Measurements from ENCODE around the gene CFTR.
"Not testable (repeated sequence)": the region's sequence is repeated elsewhere in the genome, so short reads cannot be mapped to it uniquely, and the experiment has no call there.

CFTR gene

DNA sequence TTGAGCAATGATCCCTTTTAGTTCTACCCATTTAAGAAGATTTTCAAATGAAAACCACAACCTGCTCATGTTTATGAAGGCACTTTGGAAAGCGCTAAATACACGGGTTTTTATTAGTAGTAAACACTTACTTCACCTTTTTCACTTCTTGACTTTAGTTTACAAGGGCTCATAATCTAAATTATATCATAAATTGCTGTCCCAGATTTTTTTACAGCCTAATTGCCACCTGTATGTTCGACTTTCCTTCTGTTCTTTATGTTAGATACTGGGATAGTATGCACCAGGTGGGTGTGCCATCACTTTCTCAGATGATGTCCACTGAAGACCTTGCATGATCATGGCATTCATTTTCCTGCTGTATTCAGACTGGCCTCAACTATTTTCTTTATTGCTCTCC is 22.5 kb downstream of the CFTR start:
- DNase-seq: no peak

DNA sequence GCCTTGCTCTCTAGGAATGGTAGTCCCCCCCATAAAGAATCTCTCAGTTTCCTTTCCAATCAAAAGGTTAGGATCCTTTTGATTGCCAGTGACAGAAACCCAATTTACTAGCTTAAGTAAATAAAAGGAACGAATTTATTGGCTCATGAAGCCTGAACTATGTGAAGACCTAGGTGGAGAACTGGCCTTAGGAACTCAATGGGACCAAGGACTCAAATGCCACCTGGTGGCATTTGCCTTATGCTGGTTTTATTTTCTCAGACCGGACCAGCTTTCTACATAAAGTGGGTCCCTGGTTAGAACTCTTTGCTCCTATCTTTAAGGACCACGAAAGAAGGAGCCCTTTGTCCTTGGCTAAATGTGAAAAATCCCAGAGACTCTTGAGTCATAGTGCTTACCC is 25.4 kb downstream of the CFTR start:
- no peak for DNase-seq

DNA sequence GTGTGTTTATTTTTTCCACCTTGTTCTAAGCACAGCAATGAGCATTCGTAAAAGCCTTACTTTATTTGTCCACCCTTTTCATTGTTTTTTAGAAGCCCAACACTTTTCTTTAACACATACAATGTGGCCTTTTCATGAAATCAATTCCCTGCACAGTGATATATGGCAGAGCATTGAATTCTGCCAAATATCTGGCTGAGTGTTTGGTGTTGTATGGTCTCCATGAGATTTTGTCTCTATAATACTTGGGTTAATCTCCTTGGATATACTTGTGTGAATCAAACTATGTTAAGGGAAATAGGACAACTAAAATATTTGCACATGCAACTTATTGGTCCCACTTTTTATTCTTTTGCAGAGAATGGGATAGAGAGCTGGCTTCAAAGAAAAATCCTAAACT is 28.9 kb downstream of the CFTR start:
- DNase-seq: no peak

DNA sequence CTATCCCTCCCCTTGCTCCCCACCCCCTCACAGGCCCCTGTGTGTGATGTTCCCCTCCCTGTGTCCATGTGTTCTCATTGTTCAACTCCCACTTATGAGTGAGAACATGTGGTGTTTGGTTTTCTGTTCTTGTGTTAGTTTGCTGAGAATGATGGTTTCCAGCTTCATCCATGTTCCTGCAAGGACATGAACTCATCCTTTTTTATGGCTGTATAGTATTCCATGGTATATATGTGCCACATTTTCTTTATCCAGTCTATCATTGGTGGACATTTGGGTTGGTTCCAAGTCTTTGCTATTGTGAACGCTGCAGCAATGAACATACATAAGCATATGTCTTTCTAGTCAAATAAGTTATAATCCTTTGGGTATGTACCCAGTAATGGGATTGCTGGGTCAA is 37.4 kb downstream of the CFTR start:
- not testable (repeated sequence) for DNase-seq

DNA sequence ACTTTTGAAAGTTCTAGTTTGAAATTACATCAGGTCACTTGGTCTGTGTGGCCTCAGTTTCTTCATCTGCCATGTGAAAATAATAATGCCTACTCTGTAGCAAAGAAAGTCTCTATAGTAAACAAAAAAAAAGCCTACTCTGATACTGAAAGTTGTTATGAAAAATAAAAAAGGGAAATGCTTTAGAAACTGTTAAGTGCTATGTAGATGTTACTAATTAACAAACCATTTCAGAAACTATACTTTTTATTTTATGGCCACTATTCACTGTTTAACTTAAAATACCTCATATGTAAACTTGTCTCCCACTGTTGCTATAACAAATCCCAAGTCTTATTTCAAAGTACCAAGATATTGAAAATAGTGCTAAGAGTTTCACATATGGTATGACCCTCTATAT is 50.6 kb downstream of the CFTR start:
- no peak for DNase-seq

DNA sequence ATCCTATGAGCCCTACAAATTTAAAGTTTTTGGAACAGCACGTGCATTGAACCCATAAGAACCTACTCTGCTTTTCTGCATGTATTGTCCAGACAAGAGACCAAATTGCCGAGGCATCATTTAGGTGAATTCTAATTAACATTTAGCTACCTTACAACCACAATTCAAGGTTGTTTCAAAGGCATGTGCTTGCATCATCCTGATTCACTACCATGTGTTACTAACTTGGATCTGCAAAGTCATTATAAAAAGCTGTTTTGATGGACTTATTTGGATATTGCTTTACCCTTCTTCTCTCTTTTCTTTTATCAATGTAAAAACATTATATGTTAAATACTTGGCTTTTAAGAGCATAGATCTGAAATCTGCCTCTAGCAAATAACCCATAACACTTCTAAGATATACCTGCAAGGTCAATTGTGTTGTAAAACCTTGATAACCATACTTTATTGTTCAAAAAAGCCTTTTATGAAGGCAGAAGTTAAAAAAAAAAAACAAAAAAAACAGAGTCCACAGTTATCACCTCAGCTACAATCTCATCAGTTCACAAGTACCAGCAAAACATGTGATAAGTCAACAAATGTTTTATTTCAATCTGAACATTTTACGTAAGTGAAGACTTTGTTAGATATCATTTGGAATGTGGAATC is 51.9 kb downstream of the CFTR start:
- DNase-seq: no peak

DNA sequence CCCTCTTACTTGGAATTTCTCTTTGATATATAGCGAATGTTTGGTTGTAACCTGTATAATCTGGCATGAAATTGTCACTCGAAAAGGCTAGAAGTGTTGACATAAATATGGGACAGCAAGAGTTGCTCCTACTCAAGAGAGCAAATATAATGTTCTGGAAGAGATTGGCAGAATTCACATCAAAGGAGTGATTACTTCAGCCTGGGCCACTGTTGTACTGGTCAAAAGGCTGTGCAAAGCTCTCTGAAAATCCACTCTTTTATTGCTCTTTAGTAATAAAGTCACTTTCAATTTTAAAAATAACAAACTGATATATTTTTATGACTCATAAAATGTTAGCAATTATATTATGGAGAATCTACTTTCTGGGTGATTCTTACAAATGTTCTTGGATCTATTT is 58.2 kb downstream of the CFTR start:
- DNase-seq: no peak

DNA sequence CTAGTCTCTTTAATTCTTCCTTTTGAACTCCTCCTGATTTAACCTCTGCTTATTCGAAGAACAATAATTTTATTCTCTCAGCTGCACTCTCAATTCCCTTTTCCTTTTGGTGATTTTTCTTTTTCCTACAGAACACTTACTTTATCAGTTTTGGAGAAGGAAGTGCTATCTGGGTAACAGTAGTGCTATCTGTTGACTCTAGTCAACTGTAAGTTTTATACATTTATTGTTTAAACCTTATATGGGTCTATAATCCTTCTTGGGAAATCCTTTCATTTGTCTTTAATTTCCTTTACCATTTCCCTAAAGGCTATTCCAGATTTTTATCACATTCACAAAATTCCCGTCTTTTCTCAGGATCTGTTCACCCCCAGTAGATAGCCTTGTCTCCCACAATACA is 64.2 kb downstream of the CFTR start:
- no peak for DNase-seq

DNA sequence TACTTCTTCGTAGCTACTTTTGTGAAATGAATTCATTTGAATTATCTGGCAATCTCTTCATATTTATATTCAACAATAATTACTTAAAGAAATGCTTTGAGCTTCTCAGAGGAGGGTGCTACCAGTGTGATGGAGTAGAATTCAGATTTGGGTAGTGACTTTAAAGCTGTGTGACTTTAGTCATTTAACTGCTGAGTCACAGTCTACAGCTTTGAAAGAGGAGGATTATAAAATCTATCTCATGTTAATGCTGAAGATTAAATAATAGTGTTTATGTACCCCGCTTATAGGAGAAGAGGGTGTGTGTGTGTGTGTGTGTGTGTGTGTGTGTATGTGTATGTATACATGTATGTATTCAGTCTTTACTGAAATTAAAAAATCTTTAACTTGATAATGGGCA is 68.2 kb downstream of the CFTR start:
- DNase-seq: no peak

DNA sequence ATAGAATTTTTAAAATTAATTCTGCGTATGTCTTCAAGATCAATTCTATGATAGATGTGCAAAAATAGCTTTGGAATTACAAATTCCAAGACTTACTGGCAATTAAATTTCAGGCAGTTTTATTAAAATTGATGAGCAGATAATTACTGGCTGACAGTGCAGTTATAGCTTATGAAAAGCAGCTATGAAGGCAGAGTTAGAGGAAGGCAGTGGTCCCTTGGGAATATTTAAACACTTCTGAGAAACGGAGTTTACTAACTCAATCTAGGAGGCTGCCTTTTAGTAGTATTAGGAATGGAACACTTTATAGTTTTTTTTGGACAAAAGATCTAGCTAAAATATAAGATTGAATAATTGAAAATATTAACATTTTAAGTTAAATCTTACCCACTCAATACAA is 70.8 kb downstream of the CFTR start:
- DNase-seq: no peak

DNA sequence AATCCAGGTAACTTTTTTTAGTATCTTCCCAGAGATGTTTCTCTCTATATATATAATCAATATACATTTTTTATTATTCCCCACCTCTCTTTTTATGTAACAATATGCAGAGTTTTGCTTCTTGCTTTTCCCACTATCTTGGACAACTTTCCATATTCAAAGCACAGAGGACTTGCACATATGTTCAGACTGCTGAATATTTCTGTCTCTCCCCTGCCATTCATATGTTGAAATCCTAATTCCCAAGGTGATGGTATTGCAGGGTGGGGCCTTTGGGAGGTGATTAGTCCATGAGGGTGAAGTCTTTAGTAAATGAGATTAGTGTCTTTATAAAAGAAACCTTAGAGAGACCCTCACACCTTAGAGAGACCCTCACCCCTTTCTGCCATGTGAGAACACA is 72.8 kb downstream of the CFTR start:
- DNase-seq: no peak

DNA sequence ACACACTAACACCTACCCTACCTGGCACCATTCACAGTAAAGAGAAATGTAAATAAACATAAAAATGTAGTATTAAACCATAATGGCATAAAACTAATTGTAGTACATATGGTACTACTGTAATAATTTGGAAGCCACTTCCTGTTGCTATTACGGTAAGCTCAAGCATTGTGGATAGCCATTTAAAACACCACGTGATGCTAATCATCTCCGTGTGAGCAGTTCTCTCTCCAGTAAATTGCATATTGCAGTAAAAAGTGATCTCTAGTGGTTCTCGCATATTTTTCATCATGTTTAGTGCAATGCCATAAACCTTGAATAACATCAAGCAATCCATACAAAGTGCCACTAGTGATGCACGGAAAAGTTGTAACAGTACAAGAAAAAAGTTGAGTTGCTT is 75.4 kb downstream of the CFTR start:
- no peak for DNase-seq

DNA sequence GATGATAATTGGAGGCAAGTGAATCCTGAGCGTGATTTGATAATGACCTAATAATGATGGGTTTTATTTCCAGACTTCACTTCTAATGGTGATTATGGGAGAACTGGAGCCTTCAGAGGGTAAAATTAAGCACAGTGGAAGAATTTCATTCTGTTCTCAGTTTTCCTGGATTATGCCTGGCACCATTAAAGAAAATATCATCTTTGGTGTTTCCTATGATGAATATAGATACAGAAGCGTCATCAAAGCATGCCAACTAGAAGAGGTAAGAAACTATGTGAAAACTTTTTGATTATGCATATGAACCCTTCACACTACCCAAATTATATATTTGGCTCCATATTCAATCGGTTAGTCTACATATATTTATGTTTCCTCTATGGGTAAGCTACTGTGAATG is 79.6 kb downstream of the CFTR start:
- no peak for DNase-seq

DNA sequence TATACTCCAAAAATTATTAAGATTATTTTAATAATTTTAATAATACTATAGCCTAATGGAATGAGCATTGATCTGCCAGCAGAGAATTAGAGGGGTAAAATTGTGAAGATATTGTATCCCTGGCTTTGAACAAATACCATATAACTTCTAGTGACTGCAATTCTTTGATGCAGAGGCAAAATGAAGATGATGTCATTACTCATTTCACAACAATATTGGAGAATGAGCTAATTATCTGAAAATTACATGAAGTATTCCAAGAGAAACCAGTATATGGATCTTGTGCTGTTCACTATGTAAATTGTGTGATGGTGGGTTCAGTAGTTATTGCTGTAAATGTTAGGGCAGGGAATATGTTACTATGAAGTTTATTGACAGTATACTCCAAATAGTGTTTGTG is 80.2 kb downstream of the CFTR start:
- DNase-seq: no peak

DNA sequence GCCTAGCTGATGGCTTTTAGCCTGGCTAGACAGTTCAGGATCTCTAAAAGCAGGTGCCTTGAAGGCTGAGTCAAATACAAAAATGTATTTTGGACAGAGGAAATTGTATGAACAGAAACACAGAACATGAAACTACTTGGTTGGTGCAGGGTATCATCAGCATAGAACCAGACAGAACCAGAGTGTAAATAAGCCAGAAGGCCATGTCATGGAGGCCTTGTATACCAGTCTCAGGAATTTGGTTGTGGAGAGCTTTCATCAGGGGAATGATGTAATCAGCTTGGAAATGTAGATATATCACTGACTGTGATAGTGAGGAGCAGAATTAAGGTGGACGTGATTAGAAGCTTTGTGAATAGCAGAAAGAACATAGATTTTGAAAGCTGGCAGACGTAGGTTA is 82.9 kb downstream of the CFTR start:
- no peak for DNase-seq

DNA sequence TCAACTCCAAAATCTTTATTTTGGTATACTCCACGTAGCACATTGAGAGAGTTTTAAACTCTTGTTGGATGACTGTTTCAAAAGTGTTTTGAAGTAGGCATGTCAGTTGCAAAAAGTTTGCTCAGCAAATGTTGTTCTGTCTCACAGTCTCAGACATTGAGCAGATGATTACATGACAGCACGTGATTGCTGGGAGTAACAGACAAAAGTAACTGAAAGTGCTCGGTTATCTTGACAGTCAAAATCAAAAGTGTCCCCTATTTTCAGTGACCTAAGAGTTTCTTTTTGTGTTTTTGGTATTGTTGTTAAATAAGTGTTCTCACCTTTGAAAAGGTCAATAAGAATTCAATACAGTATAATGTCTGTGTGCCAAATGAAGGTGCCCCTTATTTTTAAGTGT is 84.3 kb downstream of the CFTR start:
- no peak for DNase-seq

DNA sequence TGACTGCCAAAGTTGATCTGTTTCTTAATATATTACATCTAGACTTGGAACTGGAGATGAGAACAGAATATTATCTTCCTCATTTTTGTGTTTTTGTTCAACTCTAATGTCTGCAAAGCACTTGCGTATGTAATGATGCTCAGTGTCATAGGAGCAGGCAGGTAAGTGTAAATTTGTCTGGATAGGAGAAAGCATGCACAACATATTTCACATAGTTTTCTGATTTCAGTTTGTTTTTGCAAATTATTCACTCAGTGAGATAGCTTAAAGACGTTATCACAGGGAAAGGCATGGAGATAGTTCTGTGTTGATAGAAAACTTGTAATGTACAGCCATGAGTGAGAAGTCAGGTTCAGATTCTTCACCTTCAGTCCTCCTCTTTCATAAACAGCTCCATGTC is 84.8 kb downstream of the CFTR start:
- no peak for DNase-seq

DNA sequence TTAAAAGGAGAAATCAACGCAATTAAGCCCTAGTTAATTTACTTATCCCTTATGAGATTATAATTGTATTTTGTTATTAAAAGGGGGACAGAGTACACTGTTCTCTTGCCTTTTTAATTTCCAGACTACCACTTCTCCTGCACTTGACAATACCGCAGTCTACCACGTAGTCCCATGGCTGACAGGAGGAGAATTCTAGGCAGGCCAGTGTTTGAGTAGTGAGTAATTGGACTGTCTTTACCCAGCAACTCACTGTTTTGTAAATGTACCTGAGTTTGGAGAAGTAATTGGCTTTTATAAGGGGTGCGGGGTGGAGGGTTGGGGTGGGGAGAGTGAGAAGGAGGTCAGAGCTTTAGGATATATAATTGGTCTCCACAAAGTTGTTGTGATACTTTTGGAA is 85.4 kb downstream of the CFTR start:
- DNase-seq: no peak

DNA sequence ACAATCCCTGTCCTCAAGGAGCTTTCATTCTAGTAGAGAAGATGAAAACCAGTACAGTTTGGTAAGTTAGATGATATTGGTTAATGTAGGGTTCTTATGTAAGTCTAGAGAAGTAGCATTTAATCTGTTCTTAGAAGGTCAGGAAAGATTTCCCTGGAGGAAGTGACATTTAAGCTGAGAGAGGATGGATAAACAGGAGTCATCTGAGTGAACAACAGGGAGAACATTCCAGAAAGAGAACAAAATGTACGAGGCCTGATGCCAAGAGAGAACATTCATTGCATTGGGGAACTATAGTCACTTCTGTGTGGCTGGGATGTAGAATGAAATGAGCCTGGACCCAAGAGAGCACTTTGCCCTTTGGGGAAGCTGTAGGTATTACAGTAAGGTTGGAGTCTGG is 88.0 kb downstream of the CFTR start:
- DNase-seq: no peak

DNA sequence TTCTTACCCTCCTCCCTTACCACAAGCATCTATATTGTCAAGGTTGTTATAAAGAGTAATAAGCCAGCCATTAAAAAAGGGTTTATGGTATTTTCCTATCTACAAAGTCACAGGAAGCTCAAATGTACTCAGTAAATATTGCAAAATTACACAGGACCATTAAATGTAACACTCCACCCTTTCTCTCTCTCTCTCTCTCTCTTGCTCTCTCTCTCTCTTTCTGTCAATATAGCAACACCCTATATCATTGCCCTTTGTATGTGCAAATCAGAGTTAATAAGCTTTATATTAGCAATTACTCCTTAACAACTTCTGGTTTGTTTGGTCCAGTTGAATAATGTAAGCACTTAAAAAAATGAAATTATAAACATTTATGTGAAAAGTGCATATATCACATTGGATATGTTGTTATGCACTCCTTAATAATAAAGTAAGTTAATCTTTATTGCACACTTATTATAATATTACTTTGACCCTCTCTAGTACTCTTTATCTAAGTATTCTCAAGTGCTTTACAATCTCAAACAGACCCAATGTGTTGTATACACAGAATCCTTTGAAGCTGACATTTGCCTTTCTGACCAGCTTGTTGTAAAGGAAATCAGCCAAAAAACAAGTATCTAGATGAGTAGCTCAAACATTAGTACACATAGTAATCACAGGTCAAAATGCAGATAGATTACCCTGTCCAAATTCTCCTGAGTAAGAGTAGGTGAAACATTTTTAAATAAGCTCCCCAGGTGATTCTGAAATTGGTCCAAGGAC is 93.2 kb downstream of the CFTR start:
- DNase-seq: no peak

DNA sequence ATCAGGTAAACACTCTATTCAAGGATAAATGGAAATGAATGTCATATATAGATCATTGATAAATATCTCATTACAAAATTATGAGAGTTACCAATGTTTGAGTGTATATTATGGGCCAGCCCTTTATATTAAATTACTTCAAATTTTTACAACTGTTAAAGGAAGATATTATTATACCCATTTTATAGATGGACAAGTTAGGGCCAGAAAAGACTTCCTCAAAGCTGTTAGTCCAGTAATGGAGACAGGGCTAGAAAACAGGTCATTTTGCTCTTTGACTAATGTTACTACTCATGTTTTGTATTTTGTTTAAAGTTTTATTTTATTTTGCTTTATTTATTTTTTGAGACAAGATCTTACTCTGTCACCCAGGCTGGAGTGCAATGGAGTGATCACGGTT is 101.6 kb downstream of the CFTR start:
- no peak for DNase-seq

DNA sequence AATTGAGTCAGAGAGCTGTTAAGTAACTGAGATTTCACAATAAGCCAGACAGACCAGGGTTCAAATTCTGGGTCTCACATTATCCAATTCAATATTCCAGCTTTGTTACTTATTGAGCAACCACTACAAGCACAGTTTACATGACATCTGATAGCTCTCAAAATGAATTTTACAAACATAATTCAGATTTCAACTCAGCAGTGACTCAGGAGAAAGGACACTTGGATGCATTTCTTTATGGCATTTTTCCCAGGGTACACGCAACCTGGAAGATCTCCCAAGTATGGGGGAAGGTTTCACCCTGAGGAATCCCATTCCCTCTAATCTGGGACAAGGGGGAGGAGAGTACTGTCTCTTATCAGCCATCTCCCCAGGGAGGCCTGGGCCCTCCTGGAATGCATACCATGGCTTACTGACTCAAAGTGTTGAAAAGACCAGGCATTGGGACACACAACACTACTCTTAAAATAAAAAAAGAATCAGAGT is 102.4 kb downstream of the CFTR start:
- DNase-seq: no peak

DNA sequence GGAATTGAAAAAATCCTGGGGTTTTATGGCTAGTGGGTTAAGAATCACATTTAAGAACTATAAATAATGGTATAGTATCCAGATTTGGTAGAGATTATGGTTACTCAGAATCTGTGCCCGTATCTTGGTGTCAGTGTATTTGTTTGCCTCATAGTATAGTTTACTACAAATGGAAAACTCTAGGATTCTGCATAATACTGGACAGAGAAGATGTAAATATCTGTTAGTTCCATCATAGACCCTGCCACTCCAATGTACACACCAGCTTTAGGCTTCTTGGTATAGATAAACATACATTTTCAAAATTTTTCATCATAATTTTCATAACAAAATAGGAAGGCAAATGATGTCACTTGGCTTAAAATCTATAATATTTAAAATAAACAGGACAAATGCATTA is 108.1 kb downstream of the CFTR start:
- DNase-seq: no peak

DNA sequence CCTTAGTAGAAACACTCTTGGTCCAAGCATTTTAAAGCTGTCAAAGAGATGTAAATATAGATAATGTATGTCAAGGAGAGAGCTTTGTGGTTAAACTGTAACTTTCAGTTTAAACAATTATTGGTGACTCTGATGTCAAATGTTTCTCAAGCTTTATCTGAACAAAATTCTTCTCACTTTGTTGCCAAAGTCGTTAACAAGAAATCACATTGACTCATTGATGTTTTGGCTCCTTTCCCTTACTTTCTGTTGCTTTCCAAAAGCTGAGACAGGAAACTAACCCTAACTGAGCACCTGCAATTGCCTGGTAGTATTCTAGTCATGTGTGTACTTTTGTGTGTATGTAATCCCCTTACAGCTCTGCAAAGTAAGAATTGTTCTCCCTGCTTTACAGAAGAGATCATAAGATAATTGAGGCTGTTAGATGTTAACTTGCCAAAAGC is 108.5 kb downstream of the CFTR start:
- no peak for DNase-seq

DNA sequence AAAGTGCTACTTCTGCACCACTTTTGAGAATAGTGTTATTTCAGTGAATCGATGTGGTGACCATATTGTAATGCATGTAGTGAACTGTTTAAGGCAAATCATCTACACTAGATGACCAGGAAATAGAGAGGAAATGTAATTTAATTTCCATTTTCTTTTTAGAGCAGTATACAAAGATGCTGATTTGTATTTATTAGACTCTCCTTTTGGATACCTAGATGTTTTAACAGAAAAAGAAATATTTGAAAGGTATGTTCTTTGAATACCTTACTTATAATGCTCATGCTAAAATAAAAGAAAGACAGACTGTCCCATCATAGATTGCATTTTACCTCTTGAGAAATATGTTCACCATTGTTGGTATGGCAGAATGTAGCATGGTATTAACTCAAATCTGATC is 110.4 kb downstream of the CFTR start:
- DNase-seq: no peak

Measured in NCI-H1092 (cell line).